SK-N-SH (cell line): ENCODE measurements around the gene FAM20B. TPM values are rescaled to one million over a fixed set of nuclear protein-coding genes. Genes with fewer than 3 reads are reported as not detected.

Experiments used
- CTCF ChIA-PET: fragments of 300-600, 350-600 bp; formaldehyde crosslinking; extraction: SDS; loops from one replicate; lab custom pipeline; 2021; lab: Yijun Ruan, JAX
- POLR2A ChIA-PET: fragments of 350-600 bp; sonication (Branson Sonifier 250); formaldehyde crosslinking; extraction: SDS; loops from one replicate; lab custom pipeline; 2020; ENCODE audit warnings: antibody characterized with exemption, inconsistent platforms; lab: Yijun Ruan, JAX
- DNase-seq: peaks from one replicate; pipeline ENCODE4 v3.0.0; 2012
- H2AFZ ChIP-seq: fragments of 200-600 bp; sonication (generic); 2 replicates; pipeline ENCODE4 v1.8.1; 2016; ENCODE audit warnings: antibody characterized with exemption, mild to moderate bottlenecking, low read depth
- H3F3A ChIP-seq: fragments of 200-600 bp; sonication (generic); replicated peaks from 2 replicates; pipeline ENCODE3; 2016; ENCODE audit warnings: antibody characterized with exemption, mild to moderate bottlenecking; ENCODE audit not compliant: insufficient read depth
- H3K27ac ChIP-seq, 2 experiments: fragments of 200-500 bp in 1 of 2; fragments of 200-600 bp in 1 of 2; sonication (Bioruptor generic) in 1 of 2; sonication (generic), shearing (Covaris generic) in 1 of 2; 2 replicates each; pipeline versions ENCODE4 v1.5.1 to v1.6.1; 2014 to 2016; ENCODE audit warnings: low read depth in 2 of 2, inconsistent platforms in 1 of 2, low read length in 1 of 2, mild to moderate bottlenecking in 1 of 2, mixed read lengths in 1 of 2
- H3K27me3 ChIP-seq: fragments of 200-600 bp; sonication (generic), shearing (Covaris generic); 2 replicates; pipeline ENCODE4 v1.6.1; 2016; ENCODE audit warnings: mixed run types; ENCODE audit not compliant: insufficient read depth
- H3K36me3 ChIP-seq, 2 experiments: fragments of 200-500 bp in 1 of 2; fragments of 200-600 bp in 1 of 2; sonication (Bioruptor generic) in 1 of 2; sonication (generic) in 1 of 2; replicated peaks in 1 of 2; 2 replicates each; pipeline versions ENCODE3 to v1.5.1; 2014 to 2016; ENCODE audit warnings: low read length in 1 of 2, mild to moderate bottlenecking in 1 of 2; ENCODE audit not compliant: insufficient read depth in 2 of 2, control insufficient read depth in 1 of 2
- H3K4me1 ChIP-seq, 2 experiments: fragments of 200-500 bp in 1 of 2; fragments of 200-600 bp in 1 of 2; sonication (Bioruptor generic) in 1 of 2; sonication (generic), shearing (Covaris generic) in 1 of 2; 2 replicates each; pipeline versions ENCODE4 v1.5.1 to v1.6.1; 2014 to 2016; ENCODE audit warnings: low read depth in 1 of 2, low read length in 1 of 2, mixed run types in 1 of 2; ENCODE audit not compliant: insufficient read depth in 2 of 2, control insufficient read depth in 1 of 2
- H3K4me2 ChIP-seq: fragments of 200-600 bp; sonication (generic), shearing (Covaris generic); 2 replicates; pipeline ENCODE4 v1.6.1; 2017; ENCODE audit warnings: mixed run types
- H3K4me3 ChIP-seq, 2 experiments: fragments of 200-500 bp in 1 of 2; fragments of 200-600 bp in 1 of 2; sonication (Bioruptor generic) in 1 of 2; sonication (generic), shearing (Covaris generic) in 1 of 2; 2 replicates each; pipeline versions ENCODE4 v1.5.1 to v1.8.1; 2014 to 2016; ENCODE audit warnings: low read depth in 2 of 2, inconsistent platforms in 1 of 2, low read length in 1 of 2, mild to moderate bottlenecking in 1 of 2, mixed read lengths in 1 of 2, moderate library complexity in 1 of 2
- H3K79me2 ChIP-seq: fragments of 200-600 bp; sonication (generic); 2 replicates; pipeline ENCODE4 v1.8.1; 2017; ENCODE audit warnings: mild to moderate bottlenecking; ENCODE audit not compliant: insufficient read depth
- H3K9ac ChIP-seq: fragments of 200-600 bp; sonication (generic); 2 replicates; pipeline ENCODE4 v1.6.1; 2017; ENCODE audit warnings: mixed run types
- H3K9me2 ChIP-seq: fragments of 200-600 bp; sonication (generic); 2 replicates; pipeline ENCODE4 v1.6.1; 2017; ENCODE audit warnings: mixed run types
- H3K9me3 ChIP-seq: fragments of 200-600 bp; sonication (generic); 2 replicates; pipeline ENCODE4 v1.6.1; 2017; ENCODE audit warnings: mixed run types, mild to moderate bottlenecking, moderate library complexity
- H4K20me1 ChIP-seq: fragments of 200-600 bp; sonication (generic); 2 replicates; pipeline ENCODE4 v1.6.1; 2017; ENCODE audit warnings: mild to moderate bottlenecking, mixed run types; ENCODE audit not compliant: insufficient read depth
- CHD2 ChIP-seq: fragments of 150-350 bp; IDR thresholded peaks from 2 replicates; pipeline ENCODE4 v1.6.1; 2018; ENCODE audit warnings: low read length; ENCODE audit not compliant: partially characterized antibody
- FOSL2 ChIP-seq: IDR thresholded peaks from 2 replicates; pipeline ENCODE4 v1.4.0; 2012; ENCODE audit warnings: low read depth, mild to moderate bottlenecking, moderate library complexity, borderline replicate concordance
- POLR2AphosphoS5 ChIP-seq: IDR thresholded peaks from 2 replicates; pipeline ENCODE4 v1.6.1; 2012; ENCODE audit warnings: low read depth, low read length
- RFX5 ChIP-seq: IDR thresholded peaks from 2 replicates; pipeline ENCODE4 v1.6.1; 2012; ENCODE audit warnings: mild to moderate bottlenecking, improper control_type of control experiment, low read length
- SIN3A ChIP-seq: IDR thresholded peaks from 2 replicates; pipeline ENCODE4 v1.6.1; 2012; ENCODE audit warnings: low read depth, mild to moderate bottlenecking, low read length, moderate library complexity, borderline replicate concordance
- TAF1 ChIP-seq: IDR thresholded peaks from 2 replicates; pipeline ENCODE4 v1.6.1; 2012; ENCODE audit warnings: low read depth, mild to moderate bottlenecking, low read length, moderate library complexity, borderline replicate concordance
- TCF12 ChIP-seq: IDR thresholded peaks from 2 replicates; pipeline ENCODE4 v1.4.0; 2012
- TEAD4 ChIP-seq: IDR thresholded peaks from 2 replicates; pipeline ENCODE4 v1.4.0; 2012; ENCODE audit warnings: mild to moderate bottlenecking, borderline replicate concordance; ENCODE audit not compliant: insufficient read depth
- YY1 ChIP-seq: IDR thresholded peaks from 2 replicates; pipeline ENCODE4 v1.4.0; 2012; ENCODE audit warnings: low read depth, mild to moderate bottlenecking
- WGBS: methylation state at CpG from one replicate; pipeline ENCODE4 v1.1.6; 2017; ENCODE audit warnings: low lambda C conversion rate; 5-methylcytosine and 5-hydroxymethylcytosine counted together
- polyA plus RNA-seq, 3 experiments: library from polyadenylated mRNA; depleted of rRNA; stranded (reverse); fragments of >200 nt; gene quantifications; 2 replicates each; pipeline ENCODE4 v1.2.3, GENCODE V29; 2012
- TF ChIP-seq, protein P1 (sequence below): fragments of 200-600 bp; sonication (generic); IDR thresholded peaks from 2 replicates; pipeline ENCODE4 v1.6.1; 2017; ENCODE audit warnings: antibody characterized with exemption, mild to moderate bottlenecking, moderate library complexity
- TF ChIP-seq, protein P2 (sequence below): IDR thresholded peaks from 2 replicates; pipeline ENCODE4; 2012
- TF ChIP-seq, protein P3 (sequence below): fragments of 150-350 bp; IDR thresholded peaks from 2 replicates; pipeline ENCODE4 v1.6.1; 2017; ENCODE audit warnings: antibody characterized with exemption, low read length, low read depth, borderline replicate concordance
- TF ChIP-seq, protein P4 (sequence below): IDR thresholded peaks from 2 replicates; pipeline ENCODE4 v1.4.0; 2012; ENCODE audit warnings: low read depth, borderline replicate concordance

Gene FAM20B
- polyA plus RNA-seq, 1 of the 3 experiments (the other 2 are of a cell fraction): 14.9 TPM

DNA sequence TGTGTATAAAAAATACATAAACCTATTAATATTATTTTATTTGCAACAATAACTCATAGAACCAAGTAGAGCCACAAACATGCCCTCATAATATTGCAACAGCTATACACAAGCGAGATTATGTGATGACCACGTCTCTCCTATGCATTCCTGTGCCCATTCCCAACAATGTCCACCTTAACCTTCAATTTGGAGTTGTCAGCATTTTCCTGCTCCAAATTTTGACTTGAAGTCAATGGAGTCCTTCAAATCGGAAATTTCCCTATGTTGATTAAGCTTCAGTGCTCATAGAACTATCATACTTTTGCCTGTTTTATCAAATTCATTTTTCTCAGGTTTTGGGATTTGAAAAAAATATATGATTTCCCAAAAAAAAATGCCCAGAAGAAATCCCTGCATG lies 27.4 kb upstream of the FAM20B start:
- H3K4me1 ChIP-seq: peaks cover 0 to 2% of the 10 kb centered on the region in 2 experiments; a peak in 1 of 4 replicates
- no peaks in the 10 kb centered on the region for H4K20me1 ChIP-seq
- no peak overlapping the region for H3K4me2 ChIP-seq
- 75% methylated on average over 3 of the region's 3 CpGs for WGBS
- H3K9me3 ChIP-seq: no peaks in the 10 kb centered on the region
- no peak overlapping the region for H3K27ac ChIP-seq
- POLR2A ChIA-PET: no interaction called here
- H3K79me2 ChIP-seq: no peaks in the 10 kb centered on the region
- H3K36me3 ChIP-seq: no peaks in the 10 kb centered on the region
- TF ChIP-seq CHD2: no peak
- no peak for TF ChIP-seq RFX5
- no peak for TF ChIP-seq SIN3A
- TF ChIP-seq, protein P1, sequence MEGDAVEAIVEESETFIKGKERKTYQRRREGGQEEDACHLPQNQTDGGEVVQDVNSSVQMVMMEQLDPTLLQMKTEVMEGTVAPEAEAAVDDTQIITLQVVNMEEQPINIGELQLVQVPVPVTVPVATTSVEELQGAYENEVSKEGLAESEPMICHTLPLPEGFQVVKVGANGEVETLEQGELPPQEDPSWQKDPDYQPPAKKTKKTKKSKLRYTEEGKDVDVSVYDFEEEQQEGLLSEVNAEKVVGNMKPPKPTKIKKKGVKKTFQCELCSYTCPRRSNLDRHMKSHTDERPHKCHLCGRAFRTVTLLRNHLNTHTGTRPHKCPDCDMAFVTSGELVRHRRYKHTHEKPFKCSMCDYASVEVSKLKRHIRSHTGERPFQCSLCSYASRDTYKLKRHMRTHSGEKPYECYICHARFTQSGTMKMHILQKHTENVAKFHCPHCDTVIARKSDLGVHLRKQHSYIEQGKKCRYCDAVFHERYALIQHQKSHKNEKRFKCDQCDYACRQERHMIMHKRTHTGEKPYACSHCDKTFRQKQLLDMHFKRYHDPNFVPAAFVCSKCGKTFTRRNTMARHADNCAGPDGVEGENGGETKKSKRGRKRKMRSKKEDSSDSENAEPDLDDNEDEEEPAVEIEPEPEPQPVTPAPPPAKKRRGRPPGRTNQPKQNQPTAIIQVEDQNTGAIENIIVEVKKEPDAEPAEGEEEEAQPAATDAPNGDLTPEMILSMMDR: no peak
- TF ChIP-seq, protein P2, sequence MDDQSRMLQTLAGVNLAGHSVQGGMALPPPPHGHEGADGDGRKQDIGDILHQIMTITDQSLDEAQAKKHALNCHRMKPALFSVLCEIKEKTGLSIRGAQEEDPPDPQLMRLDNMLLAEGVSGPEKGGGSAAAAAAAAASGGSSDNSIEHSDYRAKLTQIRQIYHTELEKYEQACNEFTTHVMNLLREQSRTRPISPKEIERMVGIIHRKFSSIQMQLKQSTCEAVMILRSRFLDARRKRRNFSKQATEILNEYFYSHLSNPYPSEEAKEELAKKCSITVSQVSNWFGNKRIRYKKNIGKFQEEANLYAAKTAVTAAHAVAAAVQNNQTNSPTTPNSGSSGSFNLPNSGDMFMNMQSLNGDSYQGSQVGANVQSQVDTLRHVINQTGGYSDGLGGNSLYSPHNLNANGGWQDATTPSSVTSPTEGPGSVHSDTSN: no peak
- TF ChIP-seq TEAD4: no peak
- TF ChIP-seq TAF1: no peak
- no peak for TF ChIP-seq YY1
- TF ChIP-seq, protein P3, sequence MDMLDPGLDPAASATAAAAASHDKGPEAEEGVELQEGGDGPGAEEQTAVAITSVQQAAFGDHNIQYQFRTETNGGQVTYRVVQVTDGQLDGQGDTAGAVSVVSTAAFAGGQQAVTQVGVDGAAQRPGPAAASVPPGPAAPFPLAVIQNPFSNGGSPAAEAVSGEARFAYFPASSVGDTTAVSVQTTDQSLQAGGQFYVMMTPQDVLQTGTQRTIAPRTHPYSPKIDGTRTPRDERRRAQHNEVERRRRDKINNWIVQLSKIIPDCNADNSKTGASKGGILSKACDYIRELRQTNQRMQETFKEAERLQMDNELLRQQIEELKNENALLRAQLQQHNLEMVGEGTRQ: no peak
- TF ChIP-seq, protein P4, sequence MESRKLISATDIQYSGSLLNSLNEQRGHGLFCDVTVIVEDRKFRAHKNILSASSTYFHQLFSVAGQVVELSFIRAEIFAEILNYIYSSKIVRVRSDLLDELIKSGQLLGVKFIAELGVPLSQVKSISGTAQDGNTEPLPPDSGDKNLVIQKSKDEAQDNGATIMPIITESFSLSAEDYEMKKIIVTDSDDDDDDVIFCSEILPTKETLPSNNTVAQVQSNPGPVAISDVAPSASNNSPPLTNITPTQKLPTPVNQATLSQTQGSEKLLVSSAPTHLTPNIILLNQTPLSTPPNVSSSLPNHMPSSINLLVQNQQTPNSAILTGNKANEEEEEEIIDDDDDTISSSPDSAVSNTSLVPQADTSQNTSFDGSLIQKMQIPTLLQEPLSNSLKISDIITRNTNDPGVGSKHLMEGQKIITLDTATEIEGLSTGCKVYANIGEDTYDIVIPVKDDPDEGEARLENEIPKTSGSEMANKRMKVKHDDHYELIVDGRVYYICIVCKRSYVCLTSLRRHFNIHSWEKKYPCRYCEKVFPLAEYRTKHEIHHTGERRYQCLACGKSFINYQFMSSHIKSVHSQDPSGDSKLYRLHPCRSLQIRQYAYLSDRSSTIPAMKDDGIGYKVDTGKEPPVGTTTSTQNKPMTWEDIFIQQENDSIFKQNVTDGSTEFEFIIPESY: no peak
- no peak for TF ChIP-seq POLR2AphosphoS5
- no peaks in the 10 kb centered on the region for H3K27me3 ChIP-seq
- H3K9me2 ChIP-seq: no peaks in the 10 kb centered on the region
- H3K9ac ChIP-seq: no peak overlapping the region
- H3F3A ChIP-seq: no peaks in the 10 kb centered on the region
- CTCF ChIA-PET: no interaction called here
- DNase-seq: no peak
- no peak overlapping the region for H3K4me3 ChIP-seq
- H2AFZ ChIP-seq: no peak overlapping the region

DNA sequence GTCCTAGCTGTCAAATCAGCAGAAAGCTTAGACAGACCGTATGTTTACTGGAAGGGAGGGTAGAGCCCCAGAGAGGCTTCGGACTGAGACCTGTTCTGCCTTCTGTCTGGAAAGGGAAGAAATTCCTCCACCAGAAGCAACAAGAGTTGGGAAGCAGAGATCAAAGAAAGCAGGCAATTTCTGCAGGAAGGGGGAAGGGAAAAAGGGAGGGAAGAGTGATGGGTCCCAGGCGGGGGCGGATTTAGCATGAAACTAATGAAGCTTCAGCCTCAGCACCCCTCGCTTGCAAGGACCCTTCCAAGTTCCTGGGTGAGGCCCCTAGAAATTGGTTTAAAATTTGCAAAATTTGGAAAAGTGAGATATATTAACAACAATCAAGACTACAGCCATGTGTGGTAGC lies 26.6 kb upstream of the FAM20B start:
- WGBS: 87% methylated on average over 5 of the region's 5 CpGs
- Histone ChIP-seq H3K27me3 (no peaks in the 10 kb centered on the region), H3K9ac (no peak overlapping the region), H2AFZ (no peak overlapping the region), H3K4me1 (peaks cover 0 to 2% of the 10 kb centered on the region in 2 experiments; a peak in 1 of 4 replicates), H3K9me3 (no peaks in the 10 kb centered on the region), H4K20me1 (no peaks in the 10 kb centered on the region), H3K4me2 (no peak overlapping the region), H3K27ac (no peak overlapping the region), H3K9me2 (no peaks in the 10 kb centered on the region), H3F3A (no peaks in the 10 kb centered on the region), H3K79me2 (no peaks in the 10 kb centered on the region), H3K36me3 (no peaks in the 10 kb centered on the region), H3K4me3 (no peak overlapping the region)
- ChIA-PET CTCF (no interaction called here), POLR2A (no interaction called here)
- TF ChIP-seq, protein P2: no peak
- TF ChIP-seq POLR2AphosphoS5 (no peak), TCF12 (no peak), RFX5 (no peak), SIN3A (no peak), TAF1 (no peak), YY1 (no peak), FOSL2 (no peak)
- no peak for DNase-seq
